GM18499 (cell line): ENCODE data around the gene CYFIP2.
"Not testable (repeated sequence)": the region's sequence is repeated elsewhere in the genome, so short reads cannot be mapped to it uniquely, and the experiment has no call there.

Experiments
- ATAC-seq: cut with Tn5 transposase; IDR thresholded peaks from one replicate; pipeline ENCODE4 v1.9.1; 2021; ENCODE audit warnings: moderate number of reproducible peaks; ENCODE audit not compliant: insufficient read depth, unreplicated experiment

CYFIP2 gene

DNA sequence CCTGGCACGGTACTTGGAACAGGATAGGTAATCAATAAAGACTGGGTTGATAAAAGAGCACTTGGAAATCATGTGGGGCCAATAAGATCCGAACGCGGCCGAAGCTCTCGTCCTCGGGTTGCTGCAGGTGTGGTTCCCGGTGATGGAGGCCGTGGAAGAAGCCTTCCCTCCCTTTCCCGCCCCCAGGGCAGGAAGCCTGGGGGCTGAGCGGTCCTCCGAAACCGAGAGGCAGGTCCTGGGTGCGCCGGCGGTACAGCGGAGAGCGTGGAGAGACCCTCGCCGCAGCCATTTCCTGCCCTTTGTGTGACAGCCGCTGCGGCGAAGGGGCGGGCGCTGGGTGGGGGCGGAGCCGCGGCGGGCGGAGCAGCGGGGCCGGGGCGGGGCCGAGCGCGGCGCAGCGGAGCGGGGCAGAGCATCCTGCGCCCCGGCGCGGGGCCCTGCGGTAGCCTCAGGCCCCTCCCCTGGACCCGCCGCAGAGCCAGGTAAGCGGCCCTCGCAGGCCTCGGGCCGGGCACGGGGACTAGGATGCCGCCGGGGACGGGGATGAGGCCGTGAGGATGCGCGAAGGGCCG, at the start of gene CYFIP2:
CYFIP2 (plus strand) TSS at position 410 of the 572 bp plus-strand sequence. CDS start 19,239 bp downstream, outside the sequence.
- peak; percentile 46 for ATAC-seq

DNA sequence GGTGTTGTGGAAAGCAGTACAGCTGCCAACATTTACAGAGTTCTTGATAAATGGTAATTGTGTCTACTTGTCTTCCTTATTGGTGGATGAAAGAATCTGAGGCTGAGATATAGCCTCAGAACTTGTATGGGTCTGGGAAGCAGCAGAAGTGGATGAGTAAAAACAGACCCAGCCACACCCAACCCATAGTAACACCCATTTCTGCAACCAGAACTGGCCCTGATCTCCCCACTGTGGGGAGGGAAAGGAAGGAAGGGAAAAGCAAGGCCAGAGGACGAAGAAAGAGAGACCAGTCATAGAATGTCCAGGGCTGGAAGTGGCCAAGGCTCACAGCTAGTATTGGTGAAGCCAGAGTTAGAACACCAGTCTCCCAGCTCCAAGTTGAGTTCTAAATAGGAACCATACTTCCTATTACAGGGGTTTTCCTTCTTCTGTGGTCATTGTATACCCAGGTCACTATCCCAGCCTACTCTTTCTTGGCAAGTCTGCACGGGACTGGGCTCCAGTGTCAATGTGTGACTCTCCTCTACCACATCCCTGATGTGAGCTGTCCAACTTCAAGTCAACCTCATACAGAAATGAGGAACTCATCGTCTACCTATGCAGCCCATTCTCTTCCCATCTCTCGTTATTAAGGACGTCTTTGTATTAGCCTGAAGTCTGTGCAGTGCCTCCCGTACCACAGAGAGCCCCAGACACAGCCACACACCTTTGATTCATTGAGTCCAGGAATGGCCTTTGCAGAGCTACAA, 49.4 kb upstream of the CYFIP2 start:
- no peak for ATAC-seq

DNA sequence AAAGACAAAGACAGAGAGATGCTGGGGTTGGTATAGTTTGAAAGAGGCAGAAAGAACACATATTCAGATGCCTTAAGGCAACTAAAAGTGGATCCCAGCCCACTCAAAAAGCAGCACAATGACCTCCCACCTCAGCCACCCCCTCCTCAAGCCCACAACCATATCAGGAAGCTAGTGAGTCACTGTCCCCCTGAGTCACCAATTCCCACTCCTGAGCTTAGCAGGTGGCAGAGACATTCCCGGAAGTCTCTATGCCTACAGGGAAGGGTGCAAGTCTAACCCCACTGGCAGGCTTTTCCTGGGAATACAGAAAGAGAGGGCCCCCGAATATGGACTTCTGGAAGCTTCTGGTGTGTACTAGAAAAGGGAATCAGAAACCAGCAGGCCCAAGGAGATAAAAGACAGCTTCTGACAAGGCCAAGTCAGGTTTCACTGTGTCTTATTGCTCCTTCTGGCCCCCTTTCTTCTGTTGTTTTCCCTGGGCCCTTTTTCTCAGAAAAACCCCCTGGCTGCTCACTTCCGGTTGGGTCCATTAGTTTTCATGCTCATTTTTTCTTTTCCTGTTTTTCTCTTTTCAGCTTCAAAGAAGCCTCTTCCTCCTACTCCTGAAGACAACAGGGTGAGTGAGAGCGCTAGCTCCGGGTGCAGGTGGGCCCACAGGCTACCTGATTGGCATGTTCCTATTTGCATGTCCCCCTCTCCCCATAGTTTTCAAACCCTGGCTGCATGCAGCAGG, 48.5 kb upstream of the CYFIP2 start:
- no peak for ATAC-seq

DNA sequence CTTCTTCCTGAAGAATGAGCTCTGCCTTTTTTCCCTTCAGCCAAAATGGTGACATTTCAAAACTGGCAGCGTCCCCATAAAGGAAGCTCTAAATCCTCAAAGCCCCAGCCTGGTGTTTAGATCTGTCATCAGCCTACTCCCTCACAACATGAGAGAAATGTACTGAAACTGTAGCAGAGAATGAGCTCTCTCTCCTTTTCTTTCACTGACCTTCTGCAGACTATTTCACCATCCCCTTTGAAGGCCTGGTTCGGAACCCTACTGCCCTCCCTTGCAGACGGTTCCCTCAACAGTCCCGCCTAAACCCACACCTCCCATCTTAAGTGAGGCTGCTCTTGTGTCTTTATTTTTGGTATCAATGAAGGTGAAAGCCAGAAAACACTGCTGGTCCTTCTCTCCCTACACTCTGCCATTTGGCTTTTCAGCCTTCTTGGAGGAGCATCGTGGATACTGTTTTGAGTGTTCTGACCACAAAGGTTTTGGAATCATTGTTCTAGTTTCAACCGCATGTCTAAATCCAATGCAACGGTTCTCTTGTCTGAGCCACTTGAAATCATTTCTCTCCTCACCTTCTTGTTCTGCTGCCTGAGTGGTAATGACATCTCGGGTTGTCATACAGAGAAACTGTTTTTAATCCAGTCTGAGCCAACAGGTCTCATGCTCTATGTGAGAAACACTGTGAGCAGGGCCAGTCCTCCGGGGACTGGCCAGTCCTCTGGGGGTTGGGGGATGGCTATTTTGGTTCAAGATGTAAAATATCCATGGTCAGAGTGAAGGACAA, 46.2 kb upstream of the CYFIP2 start:
- ATAC-seq = no peak

DNA sequence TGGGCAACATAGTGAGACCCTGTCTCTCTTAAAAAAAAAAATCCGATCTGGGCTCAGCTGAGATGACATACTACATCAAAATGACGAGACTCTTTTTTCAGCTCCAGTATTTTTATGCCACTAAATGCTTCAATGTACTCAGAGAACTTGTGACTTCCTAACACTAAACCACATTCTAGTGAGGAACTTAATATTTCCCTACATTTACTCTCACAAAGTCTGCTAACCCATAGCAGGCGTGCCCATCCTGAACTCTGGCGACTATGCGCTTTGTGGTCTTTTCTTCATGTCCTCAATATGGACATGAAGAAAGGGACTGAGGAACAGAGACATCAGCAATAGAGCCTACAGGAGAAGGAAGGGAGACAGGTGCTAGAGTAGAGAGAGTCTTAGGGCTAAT, 44.0 kb upstream of the CYFIP2 start:
- ATAC-seq = no peak

DNA sequence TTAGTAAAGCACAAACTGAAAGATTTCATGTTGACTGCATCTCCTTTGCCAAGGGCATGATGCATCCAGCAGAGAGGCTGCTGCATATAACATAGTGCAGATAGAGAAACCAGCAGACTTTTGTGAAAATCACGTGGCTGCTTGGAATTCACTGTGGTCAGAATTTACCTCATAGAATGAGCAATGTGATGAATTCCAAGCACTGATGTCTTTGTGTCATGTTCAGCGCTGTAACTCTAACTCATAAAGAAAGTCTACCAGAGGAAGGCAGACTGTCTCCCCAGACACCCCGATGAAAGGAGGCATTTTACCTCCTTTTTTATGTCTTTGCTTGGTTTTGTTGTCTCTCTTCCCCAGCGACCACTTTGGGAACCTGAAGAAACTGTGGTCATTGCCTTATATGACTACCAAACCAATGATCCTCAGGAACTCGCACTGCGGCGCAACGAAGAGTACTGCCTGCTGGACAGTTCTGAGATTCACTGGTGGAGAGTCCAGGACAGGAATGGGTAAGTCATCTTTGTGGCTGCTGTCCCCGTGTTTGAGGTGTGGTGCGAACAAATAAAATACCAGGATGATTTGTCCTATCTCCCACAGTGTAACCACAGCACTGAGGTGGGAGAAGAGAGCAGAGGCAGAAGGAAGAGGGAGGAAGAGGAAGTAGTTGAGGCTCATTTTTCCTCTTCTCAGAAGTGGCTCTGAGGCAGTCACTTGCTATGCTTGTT, 43.3 kb upstream of the CYFIP2 start:
- ATAC-seq = no peak

DNA sequence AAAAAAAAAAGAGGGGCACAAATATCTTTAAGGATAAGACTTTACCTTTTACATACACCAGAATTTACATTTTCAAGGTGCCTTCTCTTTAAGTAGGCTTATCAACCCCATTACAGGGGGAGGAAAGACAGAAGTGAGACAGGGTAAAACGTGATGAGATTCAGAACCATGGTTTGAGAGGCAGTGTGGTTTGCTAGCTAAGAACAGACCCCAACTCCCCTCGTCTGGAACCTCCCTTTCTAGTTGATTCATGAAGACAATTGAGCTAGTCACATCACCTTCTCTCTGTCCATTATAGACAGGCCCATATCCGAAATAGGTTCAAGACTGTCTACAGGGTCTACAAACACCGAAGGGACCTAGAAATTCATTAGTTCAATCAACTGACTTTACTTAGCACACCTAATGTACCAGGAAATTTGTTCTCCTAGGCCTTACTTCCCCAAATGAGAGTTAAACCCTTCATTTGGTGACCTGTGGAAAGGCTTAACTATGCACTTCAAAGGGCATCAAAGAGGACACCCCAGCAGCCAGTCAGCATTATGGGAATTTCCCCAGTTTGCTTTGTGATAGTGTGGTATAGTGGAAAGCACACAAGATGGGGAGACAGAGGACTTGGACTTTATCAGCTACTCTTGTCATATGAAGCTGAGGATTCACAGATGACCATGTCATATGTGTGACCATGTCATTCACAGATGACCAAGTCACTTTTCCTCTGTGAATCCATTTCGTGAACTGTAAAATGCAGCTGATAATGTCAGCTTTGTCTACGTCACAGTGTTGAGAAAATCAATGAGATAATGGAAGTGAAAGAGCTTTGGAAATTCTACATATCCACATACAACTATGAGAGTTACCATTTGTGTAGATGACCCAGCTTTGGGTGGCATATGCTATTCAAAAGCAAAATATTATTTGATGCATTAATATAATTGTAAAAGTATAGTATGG, 40.2 kb upstream of the CYFIP2 start:
- ATAC-seq = no peak

DNA sequence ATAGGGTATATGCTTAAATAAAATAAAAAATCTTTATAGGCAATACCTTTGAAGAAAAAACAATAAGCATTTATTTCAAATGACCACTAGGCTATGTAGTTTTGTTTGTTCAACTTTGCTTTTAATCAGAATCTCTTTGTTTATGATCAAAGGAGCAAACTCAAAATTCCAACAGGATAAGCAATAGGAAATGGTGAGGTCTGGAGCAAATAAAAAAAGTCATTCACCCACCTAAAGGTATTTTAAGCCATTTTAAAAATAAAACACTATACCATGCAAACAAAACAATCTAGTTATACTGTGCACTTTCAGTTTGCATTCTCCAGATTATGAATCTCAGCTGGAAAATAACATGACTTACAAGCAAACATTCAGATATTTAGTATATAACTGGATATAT, 35.3 kb upstream of the CYFIP2 start:
- no peak for ATAC-seq

DNA sequence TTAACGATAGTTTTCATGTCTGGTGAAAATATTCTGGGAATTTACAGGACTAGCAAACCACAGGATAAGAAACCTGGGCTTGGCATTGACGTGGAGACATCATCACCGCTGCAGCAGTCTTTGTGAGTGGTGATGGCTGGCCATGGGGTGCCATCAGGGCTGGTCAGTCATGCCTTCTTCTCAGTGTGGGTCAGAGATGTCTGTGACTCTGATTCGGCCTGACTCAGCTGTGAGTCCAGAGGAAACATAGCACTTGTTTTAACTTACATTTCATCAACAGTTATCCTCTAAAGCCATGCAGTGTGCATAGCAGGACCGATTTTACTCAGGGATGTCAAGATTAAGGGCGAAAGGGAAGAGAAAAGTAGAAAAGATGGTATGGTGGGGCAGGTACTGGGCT, 33.2 kb upstream of the CYFIP2 start:
- no peak for ATAC-seq

DNA sequence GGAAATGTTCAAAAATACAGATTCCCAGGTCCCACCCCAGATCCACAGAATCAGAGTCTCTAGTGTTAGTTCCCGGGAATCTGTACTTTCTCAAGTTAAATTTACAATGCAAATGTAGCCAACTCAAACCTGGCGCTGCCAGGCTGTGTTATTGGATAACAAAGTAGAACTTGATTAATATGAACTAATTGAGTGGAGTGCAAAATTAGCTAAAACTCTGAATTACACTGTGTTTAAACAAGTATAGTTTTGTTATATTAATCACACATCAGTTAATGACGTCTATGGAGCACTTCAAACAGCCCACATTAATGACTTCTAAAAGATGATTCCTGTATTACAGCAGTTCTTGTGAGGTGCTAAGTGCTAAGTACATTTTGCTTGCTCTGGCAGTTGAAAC, 32.4 kb upstream of the CYFIP2 start:
- ATAC-seq = no peak

DNA sequence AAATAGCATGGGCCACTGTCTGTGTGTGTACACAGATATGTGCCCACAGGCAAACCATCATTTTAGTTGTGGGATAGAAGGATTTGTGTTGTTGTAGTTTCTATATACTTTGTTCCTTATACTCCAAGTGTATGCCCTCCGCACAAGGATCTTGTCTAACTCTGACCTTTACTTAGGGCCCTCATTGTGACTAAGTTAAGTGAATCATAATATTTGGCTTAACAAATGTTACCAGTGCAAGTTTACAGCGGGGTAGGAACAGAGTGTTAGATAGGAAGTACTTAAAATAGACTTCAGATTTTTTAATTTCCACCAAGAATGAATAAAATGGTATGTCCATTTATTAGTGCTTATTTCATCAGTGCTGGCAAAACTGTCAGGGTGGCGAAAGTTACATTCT, 29.5 kb upstream of the CYFIP2 start:
- ATAC-seq = no peak

DNA sequence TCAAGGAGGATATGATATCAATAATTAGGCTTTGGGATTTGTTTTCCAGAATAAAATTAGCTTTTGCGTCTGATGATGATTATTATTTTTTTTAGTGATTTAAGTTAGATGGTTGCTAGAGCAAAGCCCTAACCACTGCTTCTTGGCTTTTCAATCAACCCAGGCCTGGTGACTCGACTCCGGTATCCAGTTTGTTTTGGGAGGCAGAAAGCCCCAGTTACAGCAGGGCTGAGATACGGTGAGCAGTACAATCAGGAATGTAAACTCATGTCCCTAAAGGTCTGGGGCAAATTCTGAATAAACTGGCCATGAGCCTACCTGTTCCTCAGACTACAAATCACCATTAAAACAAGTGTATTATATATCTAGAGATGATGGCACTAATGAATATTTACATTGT, 24.4 kb upstream of the CYFIP2 start:
- ATAC-seq = no peak

DNA sequence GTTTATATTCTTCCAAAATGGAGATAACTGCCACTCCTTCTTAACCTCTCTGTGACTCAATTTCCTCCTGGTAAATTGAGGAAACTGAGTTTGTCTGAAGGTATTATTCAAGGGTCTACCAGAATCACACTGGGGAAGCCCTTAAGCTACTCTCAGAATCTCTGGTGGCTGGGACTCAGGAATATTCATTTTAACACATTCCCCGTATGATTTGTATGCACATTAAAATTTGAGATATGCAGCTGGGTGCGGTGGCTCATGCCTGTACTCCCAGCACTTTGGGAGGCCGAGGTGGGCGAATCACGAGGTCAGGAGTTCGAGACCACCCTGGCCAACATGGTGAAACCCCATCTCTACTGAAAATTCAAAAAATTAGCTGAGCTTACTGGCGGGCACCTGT, 21.2 kb upstream of the CYFIP2 start:
- not testable (repeated sequence) for ATAC-seq

DNA sequence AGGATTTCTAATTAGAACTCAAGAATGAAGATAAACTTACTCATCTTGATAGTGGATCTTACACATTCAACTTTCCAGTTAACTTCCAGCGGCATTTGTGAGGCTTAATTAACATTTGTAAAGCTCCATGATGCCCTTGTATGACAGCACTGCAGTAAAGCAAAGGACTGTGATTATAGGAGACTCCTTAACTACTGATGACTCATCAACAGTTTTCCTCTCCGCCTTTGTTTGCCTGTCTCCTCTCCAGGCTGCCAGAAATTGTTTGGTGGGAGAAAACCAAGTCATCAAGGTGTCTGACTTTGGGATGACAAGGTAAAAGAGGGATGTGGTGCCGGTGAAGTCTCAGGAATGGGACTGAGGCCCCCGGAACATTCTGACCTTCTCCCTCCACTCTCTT, 20.4 kb upstream of the CYFIP2 start:
- no peak for ATAC-seq

DNA sequence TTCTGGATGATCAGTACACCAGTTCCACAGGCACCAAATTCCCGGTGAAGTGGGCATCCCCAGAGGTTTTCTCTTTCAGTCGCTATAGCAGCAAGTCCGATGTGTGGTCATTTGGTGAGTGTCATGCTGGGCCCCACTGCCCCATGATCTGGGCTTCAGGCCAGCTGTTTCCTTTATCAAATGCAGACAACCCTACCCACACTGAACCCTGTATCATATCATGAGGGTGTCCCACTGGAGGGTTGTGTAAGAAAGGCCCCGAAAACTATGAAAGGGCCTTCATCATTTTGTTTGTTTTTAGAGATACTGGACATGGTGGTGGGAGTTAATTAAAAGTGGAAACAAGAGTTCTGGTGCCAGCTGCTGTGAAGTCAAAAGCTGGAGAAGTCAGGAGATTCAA, 20.0 kb upstream of the CYFIP2 start:
- no peak for ATAC-seq

DNA sequence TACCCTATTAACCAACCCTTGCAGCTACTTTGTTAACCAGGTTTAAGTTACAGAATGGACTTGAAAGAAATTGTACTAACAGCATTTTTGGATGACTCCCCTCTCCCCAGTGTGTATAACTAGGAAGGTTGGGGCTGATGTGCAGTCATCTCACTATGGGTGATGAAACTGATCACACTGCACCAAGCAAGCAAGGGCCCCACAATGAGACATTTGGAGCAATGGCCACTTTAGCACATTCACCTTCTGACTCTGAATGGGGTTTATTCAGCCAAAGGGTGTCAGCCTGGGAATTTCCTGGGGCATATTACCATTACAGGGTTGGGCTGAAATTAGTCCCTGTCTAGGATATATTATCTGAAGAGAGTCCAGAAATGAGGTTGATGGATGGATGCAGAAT, 18.7 kb upstream of the CYFIP2 start:
- no peak for ATAC-seq

DNA sequence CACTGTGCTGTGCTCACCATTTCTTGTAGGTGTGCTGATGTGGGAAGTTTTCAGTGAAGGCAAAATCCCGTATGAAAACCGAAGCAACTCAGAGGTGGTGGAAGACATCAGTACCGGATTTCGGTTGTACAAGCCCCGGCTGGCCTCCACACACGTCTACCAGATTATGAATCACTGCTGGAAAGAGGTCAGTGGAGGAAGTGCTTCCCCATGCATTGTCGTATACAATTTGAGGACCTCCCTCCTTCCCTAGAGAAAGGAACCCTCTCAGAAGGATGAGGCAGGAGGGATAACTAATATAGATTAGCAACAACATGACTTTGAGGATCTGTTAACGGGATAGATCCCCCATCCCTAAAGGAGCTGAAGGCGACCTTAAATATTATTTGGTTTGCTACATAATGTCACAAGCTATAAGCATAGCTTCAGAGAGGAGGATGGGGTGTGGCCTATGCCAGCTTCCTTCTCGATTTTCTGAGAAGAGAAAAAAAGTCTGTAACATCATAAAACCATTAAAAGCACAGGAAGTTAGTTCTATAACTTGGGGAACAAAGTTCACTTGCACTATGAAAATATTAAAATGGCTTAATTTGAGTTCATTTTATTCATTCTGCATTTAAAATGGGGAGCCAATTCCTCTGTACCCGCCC, 17.0 kb upstream of the CYFIP2 start:
- ATAC-seq = no peak

DNA sequence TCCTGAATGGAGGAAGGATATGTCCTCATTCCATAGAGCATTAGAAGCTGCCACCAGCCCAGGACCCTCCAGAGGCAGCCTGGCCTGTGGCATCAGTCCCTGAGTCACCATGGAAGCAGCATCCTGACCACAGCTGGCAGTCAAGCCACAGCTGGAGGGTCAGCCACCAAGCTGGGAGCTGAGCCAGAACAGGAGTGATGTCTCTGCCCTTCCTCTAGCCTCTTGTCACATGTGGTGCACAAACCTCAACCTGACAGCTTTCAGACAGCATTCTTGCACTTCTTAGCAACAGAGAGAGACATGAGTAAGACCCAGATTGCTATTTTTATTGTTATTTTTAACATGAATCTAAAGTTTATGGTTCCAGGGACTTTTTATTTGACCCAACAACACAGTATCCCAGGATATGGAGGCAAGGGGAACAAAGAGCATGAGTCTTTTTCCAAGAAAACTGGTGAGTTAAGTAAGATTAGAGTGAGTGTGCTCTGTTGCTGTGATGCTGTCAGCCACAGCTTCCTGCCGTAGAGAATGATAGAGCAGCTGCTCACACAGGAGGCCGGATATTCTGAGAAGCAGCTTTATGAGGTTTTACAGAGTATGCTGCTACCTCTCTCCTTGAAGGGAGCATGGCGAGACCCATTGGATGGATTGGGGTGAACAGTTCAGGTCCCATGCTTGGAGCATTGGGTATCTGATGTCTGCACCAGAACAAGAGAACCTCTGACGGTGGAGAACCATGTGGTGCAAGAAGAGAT, 13.0 kb upstream of the CYFIP2 start:
- ATAC-seq = peak; percentile 92
